CD4-positive, alpha-beta T cell treated with Interleukin-17A for 4 hours (primary cell): ENCODE data around the gene CHRD.
"Not testable (repeated sequence)": the region's sequence is repeated elsewhere in the genome, so short reads cannot be mapped to it uniquely, and the experiment has no call there.

Source experiments
- DNase-seq: peaks from one replicate; pipeline ENCODE4 v3.0.0-alpha.2; 2020; ENCODE audit warnings: mixed read lengths

Gene CHRD

DNA sequence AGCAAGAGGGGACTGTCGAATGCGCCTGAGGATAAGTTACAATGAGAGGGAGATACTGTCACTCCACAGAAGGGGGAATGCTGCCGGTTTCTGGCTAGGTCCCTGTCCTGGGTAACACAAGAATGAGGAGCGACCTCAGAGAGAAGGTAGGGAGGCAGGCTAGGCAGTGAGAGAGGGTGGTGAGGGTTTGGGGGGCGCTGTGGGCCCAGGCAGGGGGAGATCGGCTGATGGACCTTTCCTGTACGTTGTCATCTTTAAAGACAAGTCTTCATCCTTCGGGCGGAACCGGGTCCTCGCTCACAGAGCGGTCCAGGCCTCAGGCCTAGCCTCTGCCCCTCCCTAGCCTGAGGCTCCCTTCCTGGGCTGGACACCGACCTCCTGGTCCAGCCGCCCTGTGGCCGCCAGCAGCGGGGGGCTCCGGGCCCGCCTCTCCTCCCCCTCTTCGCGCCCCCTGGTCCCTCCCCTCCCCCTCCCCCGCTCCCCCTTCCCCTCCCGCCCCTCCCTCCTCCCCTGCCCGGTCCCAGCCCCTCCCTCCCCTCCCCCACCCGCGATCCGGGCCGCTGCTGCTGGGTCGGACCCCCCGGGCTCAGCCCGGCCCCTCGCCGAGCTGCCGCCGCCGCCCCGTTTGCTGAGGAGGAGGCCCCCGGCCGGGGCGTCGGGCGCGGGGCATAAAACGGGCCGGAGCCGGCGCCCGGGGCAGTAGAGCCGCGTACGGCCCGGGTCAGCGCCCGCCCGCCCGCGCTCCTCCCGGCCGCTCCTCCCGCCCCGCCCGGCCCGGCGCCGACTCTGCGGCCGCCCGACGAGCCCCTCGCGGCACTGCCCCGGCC is at the start of gene CHRD:
Gene CHRD, plus strand, starts transcription at position 697 of the 827 bp plus-strand sequence. CDS start 265 bp downstream, outside the sequence.
- no peak for DNase-seq

DNA sequence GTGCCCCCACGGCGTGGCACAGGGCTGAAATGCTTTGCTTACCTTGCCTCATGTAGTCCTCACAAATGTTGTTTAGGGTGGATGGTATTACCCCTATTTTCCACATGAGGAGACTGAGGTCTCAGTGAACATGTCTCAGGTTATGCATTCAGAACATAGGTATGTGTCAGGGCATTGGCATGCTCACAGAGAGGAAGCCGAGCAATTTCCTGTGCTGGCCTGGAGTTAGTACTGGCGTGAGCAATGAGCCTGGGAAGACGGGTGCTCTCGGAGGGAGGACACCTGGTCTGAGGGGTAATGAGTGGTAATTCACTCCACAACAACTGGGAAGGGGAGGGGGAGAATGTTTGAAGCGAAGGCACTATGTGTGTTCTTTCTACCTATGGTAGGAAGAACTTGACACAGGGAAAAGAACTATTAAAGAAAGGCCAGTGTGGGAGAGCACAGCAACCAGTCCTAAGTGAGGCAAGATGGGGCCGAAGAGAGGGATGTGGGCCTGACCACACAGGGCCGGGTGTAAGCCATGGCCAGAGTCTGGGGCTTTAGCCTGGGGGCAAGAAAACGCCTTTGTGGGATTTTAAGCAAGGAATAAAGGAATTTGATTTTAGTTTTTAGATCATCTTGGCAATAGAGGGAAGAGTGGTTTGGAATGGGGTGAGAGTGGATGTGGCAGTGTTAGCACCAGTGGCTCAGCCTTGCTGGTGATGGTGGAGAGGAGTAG is 47.3 kb upstream of the CHRD start:
- DNase-seq, result no peak

DNA sequence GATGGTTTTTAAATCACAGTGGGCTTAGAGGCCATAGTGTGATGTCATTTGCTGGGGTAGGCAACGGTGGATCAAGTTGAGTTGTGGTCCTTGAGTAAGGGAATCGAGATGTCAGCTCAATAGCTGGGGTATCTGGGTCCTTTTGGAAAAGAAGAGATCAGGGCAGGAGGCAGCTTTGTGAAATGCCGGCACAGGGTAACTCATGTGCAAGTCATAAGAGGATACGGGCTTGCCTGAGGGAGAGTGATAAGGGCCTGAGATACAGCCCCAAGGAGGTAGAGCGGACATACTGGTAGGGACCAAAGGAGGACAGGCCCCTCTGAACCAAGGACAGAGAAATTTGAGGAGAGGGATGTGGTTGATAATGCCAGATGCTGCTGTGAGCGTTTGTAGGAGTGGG is 46.7 kb upstream of the CHRD start:
- DNase-seq, result no peak

DNA sequence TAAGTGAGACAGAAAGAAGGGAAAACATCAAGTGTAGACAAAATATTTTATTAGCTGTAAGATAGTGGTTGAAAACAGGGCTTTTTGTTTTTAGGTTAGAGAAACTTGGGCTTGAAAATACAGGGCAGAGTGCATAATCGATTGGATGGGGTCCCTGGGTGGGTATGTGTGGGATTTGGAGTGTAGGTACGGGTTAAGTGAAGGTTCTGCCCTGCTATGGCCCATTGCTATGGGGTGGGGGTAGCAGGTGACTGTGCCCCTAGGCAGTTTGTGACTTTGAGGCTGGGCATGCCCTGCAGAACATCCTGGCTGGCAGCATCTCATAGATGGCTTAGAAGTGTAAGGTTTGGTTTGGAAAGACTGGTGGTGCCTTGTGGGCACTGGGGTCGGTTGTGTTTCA is 46.2 kb upstream of the CHRD start:
- DNase-seq, result no peak

DNA sequence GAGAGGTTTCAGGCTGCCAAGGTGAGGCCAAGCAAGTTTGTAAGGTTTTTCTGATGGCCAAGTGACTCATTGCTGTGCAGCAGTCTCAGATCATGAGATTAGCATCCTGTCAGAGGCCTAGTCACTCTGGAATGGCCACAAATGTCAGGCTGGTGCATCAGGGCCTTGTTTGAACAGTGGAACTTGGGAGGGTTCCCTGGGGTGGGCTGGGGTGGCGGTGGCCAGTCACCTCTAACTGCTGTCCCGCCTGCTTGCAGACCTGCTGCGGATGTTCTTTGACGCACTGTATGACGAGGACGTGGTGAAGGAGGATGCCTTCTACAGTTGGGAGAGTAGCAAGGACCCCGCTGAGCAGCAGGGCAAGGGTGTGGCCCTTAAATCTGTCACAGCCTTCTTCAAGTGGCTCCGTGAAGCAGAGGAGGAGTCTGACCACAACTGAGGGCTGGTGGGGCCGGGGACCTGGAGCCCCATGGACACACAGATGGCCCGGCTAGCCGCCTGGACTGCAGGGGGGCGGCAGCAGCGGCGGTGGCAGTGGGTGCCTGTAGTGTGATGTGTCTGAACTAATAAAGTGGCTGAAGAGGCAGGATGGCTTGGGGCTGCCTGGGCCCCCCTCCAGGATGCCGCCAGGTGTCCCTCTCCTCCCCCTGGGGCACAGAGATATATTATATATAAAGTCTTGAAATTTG is 45.2 kb upstream of the CHRD start:
- DNase-seq, result peak; percentile 48

DNA sequence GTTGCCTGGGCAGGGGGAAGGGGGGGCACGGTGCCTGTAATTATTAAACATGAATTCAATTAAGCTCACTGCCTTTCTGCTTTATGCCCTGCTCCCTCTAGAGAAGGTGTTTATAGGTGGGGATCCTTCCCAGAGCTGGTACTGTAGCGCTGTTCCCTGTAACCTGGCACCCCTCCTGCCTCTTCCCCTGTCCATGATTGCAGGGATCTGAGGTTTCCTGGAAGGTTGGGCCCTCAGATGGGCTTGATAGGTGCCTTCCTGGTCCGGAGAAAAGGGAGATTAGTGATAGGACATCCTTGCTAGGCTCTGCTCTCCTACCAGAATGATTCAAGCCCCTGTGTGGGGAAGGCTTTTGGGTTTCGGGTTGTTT is 44.6 kb upstream of the CHRD start:
- DNase-seq, result no peak

DNA sequence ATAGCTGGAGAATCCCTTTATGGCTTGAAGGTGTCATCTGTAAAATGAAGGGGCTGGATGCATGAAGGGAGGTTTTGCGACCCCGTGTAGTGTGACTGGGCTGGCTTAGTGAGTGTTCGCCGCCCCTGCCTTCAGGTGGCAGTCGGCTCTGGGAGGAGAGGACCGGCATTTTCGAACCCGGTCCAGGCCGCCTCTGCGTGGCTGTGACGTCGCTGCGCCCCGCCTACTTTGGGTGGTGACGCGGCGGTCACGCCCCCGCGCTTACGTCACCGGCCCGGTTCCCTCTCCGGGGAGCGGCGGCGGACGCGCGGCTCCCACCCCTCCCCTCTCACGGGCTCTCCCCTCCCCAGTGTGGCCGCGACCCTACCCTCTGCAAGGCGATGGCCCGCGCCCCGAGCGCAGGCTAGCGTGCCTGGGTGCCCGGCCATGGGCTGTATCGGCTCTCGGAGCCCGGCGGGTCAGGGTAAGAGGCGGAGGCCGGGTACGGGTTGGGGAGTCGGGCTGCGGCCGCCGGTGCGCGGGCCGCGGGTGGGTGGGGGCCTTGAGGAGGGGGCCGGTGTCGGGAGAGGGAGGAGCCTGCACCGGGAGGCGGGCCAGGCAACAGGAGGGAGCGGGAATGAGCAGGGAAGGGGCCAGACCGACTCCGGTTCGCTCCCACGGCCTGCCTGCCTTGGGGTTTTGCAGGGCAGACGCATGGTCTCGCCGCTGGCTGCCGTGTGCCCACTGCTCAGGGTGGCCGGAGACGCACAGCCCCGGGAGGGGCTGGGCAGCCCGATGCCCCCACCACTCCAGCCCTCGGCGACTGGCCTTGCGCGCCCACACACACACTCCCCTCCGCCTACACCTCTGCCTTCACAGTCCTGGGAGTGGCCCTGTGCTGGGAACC is 44.0 kb upstream of the CHRD start:
- peak; percentile 91 for DNase-seq

DNA sequence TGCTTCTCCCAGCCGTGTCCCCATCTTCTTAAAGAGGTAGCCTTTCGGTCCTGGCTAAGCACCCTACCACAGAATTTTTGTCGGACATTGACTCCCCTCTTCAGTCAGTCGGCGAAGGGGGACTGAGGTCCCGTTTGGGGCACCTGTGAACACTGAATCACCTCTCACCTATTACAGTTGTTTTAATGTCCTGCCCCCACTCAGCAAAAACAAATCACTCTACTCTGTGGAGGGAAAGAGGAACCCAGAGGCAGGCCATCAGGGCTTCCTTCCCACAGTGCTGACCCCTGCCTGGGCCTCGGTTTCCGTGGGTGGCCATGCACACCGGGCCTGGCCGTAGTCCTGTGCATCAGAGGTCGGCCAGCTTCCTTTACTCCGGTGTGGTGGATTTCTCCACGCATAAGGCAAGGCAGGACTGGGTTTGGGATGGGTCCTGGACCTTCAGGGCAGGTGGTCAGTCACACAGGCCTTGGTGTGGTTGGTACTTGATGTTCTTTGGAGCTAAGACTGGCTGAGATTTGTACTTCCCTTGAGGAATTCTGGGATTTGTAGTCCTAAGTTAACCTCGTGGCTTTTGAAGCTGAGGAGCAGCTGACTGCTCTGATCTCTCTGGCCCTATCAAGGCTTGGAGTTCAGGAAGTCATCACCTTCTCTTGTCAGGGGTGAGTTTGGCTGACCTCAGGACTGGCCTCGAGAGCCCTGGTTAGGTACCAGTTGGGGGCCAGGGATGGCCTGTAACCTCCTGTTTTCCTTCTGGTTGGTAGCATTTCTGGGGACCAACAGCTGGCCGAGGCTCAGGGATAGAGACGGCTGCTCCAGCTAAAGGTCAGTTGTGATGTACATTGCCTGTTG is 43.1 kb upstream of the CHRD start:
- no peak for DNase-seq

DNA sequence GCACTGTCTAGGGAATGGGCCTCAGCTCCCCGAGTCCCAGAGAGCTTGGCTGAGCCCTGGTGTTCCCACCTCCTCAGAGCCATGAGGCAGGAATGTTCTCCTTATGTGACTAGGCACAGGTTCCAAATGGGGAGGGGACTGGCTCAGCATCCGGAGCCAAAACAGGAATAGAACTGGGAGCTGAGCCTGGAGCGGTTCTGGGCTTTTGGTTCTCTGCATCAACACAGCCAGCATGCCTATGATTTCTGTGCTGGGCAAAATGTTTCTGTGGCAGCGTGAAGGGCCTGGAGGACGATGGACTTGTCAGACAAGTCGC is 42.5 kb upstream of the CHRD start, which contains the start of gene FAM131A:
Gene FAM131A, plus strand, starts transcription at position 202 of the 316 bp plus-strand sequence. Its CDS starts 31 bp downstream, at position 233.
- DNase-seq, result no peak

DNA sequence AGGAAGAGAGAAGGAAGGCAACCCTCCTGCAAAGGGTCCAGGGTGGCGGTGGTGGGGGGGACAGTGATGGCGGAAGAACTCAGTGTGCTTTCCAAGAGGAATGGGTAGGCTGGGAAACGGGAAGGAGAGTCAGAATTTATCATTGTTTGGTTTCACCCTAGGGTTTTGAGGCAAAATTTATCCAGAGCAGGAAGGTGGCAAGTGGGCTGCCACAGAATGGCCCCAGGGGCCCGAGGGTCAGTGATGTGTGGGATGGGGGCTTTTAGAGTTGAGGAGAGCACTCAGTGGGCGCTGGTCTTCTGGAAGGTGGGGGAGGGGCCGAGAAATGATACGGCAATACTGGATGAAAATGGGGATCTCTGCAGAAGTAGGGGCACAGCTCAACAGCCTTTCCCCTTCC is 41.9 kb upstream of the CHRD start:
- no peak for DNase-seq

DNA sequence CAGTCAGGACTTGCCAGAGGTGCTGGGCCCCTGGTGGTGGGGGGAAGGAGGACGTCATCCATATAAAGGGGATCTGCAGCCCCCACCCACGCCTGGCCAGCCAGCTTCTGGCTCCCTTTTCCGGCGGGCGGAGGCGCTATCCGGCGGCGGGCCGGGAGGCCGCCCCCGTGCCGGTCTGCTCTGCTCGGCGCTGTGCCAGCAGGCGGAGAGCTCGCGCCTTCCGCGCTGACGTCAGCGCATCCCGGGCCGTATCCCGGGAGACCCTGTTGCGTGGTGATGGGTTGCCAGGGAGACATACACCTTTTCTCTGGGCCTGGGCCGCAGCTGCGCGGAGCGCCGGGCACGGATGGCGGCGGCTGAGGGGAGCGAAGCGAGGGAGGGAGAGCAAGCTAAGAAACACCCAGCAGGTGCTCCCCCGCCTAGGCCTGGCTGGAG is 41.3 kb upstream of the CHRD start:
- no peak for DNase-seq

DNA sequence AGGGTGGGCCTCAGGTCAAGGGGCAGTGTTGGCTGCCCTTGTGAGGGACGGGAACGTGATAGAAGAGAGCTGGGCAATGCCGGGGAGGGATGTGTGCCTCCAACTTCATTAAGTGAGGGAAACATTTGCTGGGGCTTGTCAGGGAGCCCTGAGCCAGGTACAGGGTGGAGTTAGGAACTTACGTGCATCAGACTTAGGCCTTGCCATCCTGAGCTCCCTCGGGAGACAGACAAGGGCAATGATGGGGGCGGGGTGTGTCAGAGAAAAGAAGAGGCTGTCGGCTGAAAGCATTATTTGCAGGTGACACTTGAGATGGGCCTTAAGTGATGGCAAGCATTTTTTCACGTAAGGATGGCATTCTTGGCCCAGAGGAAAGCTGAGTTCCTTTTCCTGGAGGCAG is 40.9 kb upstream of the CHRD start:
- DNase-seq, result no peak

DNA sequence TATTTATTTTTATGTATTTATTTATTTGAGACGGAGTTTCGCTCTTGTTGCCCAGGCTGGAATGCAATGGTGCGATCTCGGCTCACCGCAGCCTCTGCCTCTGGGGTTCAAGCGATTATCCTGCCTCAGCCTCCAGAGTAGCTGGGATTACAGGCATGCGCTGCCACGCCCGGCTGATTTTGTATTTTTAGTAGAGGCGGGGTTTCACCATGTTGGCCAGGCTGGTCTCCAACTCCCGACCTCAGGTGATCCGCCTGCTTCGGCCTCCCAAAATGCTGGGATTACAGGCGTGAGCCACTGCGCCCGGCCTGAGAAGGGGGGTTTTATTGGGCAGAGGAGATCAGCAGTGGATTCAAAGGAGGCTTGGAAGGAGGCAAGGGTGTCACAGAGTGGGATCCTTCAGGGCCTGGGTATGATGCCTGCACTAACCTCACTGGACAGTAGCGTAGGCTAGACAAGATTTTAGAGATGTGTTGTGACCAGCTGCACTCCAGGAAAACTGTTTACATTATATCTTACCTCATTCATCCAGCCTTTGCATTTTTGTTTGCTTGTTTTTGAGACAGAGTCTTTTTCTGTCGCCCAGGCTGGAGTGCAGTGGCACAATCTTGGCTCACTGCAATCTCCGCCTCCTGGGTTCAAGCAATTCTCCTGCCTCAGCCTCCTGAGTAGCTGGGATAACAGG is 40.3 kb upstream of the CHRD start:
- not testable (repeated sequence) for DNase-seq

DNA sequence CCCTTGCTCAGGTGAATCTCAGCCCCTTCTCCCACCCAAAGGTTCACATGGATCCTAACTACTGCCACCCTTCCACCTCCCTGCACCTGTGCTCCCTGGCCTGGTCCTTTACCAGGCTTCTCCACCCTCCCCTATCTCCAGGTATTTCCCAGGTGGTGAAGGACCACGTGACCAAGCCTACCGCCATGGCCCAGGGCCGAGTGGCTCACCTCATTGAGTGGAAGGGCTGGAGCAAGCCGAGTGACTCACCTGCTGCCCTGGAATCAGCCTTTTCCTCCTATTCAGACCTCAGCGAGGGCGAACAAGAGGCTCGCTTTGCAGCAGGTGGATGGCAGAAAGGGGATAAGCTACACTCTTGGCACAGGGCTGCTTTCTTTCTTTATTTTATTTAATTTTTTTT is 37.9 kb upstream of the CHRD start:
- DNase-seq, result no peak

DNA sequence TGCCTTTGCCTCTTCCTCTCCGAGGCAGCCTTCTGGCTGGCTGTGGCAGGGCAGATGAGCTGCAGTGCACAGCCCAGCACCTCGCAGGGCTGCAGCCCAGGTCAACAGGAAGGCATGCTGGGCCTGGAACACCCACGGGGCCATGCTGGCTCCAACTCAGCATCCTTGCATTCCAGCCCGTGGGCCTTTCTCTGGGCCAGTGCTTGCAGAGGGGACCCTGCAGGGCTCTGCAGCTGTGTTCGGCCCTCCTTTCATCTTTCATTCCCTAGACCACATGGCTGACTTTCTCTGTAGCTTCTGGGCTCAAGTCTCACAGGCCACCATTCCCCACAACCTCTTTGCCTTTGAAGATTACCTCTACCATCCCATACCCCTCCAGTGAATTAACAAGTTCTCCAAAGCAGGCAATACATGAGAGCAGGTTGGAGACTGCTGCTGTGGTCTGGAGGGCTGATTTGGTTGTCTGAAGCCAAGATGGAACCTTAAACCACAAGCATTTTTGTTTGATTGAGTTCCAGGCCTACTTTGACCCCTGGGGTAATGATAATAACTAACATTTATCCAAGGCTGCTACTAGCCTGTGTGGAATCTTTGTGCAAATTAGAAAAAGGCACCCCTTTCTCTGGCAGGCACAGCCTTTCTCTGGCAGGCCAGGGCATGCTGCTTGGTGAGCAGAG is 36.5 kb upstream of the CHRD start:
- no peak for DNase-seq

DNA sequence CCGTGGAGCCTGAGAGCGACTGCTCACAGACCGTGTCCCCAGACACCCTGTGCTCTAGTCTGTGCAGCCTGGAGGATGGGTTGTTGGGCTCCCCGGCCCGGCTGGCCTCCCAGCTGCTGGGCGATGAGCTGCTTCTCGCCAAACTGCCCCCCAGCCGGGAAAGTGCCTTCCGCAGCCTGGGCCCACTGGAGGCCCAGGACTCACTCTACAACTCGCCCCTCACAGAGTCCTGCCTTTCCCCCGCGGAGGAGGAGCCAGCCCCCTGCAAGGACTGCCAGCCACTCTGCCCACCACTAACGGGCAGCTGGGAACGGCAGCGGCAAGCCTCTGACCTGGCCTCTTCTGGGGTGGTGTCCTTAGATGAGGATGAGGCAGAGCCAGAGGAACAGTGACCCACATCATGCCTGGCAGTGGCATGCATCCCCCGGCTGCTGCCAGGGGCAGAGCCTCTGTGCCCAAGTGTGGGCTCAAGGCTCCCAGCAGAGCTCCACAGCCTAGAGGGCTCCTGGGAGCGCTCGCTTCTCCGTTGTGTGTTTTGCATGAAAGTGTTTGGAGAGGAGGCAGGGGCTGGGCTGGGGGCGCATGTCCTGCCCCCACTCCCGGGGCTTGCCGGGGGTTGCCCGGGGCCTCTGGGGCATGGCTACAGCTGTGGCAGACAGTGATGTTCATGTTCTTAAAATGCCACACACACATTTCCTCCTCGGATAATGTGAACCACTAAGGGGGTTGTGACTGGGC is 35.1 kb upstream of the CHRD start:
- DNase-seq, result no peak

DNA sequence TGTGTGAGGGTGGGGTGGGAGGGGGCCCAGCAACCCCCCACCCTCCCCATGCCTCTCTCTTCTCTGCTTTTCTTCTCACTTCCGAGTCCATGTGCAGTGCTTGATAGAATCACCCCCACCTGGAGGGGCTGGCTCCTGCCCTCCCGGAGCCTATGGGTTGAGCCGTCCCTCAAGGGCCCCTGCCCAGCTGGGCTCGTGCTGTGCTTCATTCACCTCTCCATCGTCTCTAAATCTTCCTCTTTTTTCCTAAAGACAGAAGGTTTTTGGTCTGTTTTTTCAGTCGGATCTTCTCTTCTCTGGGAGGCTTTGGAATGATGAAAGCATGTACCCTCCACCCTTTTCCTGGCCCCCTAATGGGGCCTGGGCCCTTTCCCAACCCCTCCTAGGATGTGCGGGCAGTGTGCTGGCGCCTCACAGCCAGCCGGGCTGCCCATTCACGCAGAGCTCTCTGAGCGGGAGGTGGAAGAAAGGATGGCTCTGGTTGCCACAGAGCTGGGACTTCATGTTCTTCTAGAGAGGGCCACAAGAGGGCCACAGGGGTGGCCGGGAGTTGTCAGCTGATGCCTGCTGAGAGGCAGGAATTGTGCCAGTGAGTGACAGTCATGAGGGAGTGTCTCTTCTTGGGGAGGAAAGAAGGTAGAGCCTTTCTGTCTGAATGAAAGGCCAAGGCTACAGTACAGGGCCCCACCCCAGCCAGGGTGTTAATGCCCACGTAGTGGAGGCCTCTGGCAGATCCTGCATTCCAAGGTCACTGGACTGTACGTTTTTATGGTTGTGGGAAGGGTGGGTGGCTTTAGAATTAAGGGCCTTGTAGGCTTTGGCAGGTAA is 34.3 kb upstream of the CHRD start:
- no peak for DNase-seq

DNA sequence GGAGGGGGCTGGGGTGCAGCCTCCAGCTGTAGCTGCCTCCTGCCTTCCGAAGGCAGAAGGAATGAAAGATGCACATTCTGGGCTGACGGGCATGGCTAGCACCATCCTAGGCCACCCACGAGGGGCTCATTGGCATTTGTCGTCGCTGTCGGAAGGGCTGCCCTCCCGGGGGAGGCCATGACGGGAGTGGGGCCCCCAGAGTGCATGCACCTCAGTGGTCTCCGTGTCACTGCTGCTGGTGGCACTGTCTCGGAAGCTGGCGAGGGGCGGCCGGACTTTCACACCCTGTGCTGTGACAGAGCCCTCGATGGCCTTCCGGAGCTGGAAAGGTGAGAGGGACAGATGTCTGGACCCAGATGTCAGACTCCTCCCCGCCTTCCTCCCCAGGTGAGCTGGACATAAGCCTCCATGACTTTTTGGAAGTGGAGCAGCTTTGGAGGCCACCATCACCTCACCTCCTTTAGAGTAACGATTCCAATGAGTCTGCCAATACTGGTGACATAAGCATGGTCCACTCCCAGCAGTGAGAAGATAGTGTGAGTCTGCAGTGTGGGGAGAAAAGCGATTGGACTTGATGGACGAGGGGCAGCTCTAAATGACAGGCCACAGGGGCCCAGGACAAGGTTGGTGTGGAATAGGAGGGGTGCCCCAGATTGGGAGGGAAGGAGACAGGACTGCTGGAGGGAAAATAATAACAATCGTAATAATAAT is 33.2 kb upstream of the CHRD start:
- no peak for DNase-seq
